Sigmoid colon (tissue), 7 donors: Measurements from ENCODE around the gene MEGF6. TPM values are rescaled to one million over a fixed set of nuclear protein-coding genes. Genes with fewer than 3 reads are reported as not detected.

ENCODE experiments used
- DNase-seq: peaks from one replicate; pipeline ENCODE4 v3.0.0-alpha.2; 2019
- H3K27ac ChIP-seq, 4 donors: fragments of 200-600 bp; sonication (generic); one replicate each; pipeline ENCODE4 v1.5.1; 2016 to 2019; ENCODE audit warnings: mild to moderate bottlenecking in 1 of 4
- H3K27me3 ChIP-seq, 3 donors: fragments of 200-600 bp; sonication (generic); one replicate each; pipeline ENCODE4 v1.5.1; 2019; ENCODE audit warnings: mild to moderate bottlenecking in 1 of 3
- H3K36me3 ChIP-seq, 4 donors: fragments of 200-600 bp; sonication (generic); one replicate each; pipeline ENCODE4 v1.5.1; 2016 to 2019
- H3K4me1 ChIP-seq, 4 donors: fragments of 200-600 bp; sonication (generic); one replicate each; pipeline ENCODE4 v1.5.1; 2017 to 2019
- H3K4me3 ChIP-seq, 4 donors: fragments of 200-600 bp; sonication (generic); one replicate each; pipeline ENCODE4 v1.5.1; 2017 to 2019; ENCODE audit warnings: mild to moderate bottlenecking in 2 of 4, moderate library complexity in 1 of 4
- H3K9me3 ChIP-seq, 4 donors: fragments of 200-600 bp in 3 of 4; sonication (generic) in 3 of 4; one replicate each; pipeline versions ENCODE4 v1.5.1 to v1.6.1; 2013 to 2019
- EP300 ChIP-seq, 4 donors: sonication (generic); formaldehyde crosslinking; IDR thresholded peaks; one replicate each; pipeline ENCODE4 v1.6.1; 2017; ENCODE audit warnings: antibody characterized with exemption in 4 of 4
- POLR2A ChIP-seq, 2 donors: fragments of 450-650 bp; IDR thresholded peaks; one replicate each; pipeline ENCODE4 v1.6.1; 2016; ENCODE audit warnings: antibody characterized with exemption in 2 of 2, mild to moderate bottlenecking in 2 of 2, moderate library complexity in 2 of 2
- POLR2AphosphoS5 ChIP-seq, 4 donors: sonication (generic); formaldehyde crosslinking; IDR thresholded peaks; one replicate each; pipeline ENCODE4 v1.6.1; 2017; ENCODE audit warnings: antibody characterized with exemption in 4 of 4
- WGBS, 2 donors: extraction: QIAGEN DNeasy Blood & Tissue Kit; methylation state at CpG; one replicate each; pipeline ENCODE4 v1.1.7; 2013; 5-methylcytosine and 5-hydroxymethylcytosine counted together
- intact Hi-C: fragments of 100-400 bp; cut with DNase I; formaldehyde crosslinking; loops from one replicate; pipeline ENCODE4 v1.15.1; 2023
- polyA plus RNA-seq, 3 donors: library from polyadenylated mRNA; stranded (reverse); fragments of 200-250 nt; gene quantifications; one replicate each; pipeline ENCODE4 v1.2.3, GENCODE V29; 2013
- total RNA-seq, 4 donors: library from RNA; depleted of rRNA; stranded (reverse); fragments of >200 nt; gene quantifications; one replicate each; pipeline ENCODE4 v1.1.0, GENCODE V29; 2016
- TF ChIP-seq, protein P1 (sequence below), 4 experiments: fragments of 450-650 bp in 3 of 4; fragments of 200-600 bp in 1 of 4; IDR thresholded peaks; one replicate each; pipeline ENCODE4 v1.5.1; 2016 to 2019; ENCODE audit warnings: antibody characterized with exemption in 4 of 4, mild to moderate bottlenecking in 3 of 4, moderate library complexity in 2 of 4
- donor health status: healthy with polysubstance abuse.
- donor health status: Bipolar disorder and iron deficiency.
- donor health status: healthy.

The MEGF6 gene
- total and polyA plus RNA-seq, 7 donors = 2.4 to 31.9 (median 7.8) TPM; not detected in 1

- TF ChIP-seq EP300 (IDR thresholded peaks at IDR 0.05) (no peak), POLR2A (IDR thresholded peaks at IDR 0.05) (no peak), POLR2AphosphoS5 (IDR thresholded peaks at IDR 0.05) (no peak)
- TF ChIP-seq, protein P1, sequence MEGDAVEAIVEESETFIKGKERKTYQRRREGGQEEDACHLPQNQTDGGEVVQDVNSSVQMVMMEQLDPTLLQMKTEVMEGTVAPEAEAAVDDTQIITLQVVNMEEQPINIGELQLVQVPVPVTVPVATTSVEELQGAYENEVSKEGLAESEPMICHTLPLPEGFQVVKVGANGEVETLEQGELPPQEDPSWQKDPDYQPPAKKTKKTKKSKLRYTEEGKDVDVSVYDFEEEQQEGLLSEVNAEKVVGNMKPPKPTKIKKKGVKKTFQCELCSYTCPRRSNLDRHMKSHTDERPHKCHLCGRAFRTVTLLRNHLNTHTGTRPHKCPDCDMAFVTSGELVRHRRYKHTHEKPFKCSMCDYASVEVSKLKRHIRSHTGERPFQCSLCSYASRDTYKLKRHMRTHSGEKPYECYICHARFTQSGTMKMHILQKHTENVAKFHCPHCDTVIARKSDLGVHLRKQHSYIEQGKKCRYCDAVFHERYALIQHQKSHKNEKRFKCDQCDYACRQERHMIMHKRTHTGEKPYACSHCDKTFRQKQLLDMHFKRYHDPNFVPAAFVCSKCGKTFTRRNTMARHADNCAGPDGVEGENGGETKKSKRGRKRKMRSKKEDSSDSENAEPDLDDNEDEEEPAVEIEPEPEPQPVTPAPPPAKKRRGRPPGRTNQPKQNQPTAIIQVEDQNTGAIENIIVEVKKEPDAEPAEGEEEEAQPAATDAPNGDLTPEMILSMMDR (IDR thresholded peaks at IDR 0.05) = no peak
- 94 to 95% methylated on average over 33 of the region's 33 CpGs for WGBS, 2 donors
Measured at GRCh38 chr1:3508757-3509415, 102.4 kb downstream of the MEGF6 start.

GRCh38 chr1:3507636-3508275 lies 103.6 kb downstream of the MEGF6 start:
- no peak overlapping the region for H3K27ac ChIP-seq
- 88 to 89% methylated on average over 11 of the region's 11 CpGs for WGBS, 2 donors
- no peaks in the 10 kb centered on the region for H3K9me3 ChIP-seq
- intact Hi-C loops = no loop called here
- H3K36me3 ChIP-seq = no peaks in the 10 kb centered on the region
- H3K4me1 ChIP-seq = no peaks in the 10 kb centered on the region
- H3K4me3 ChIP-seq = no peak overlapping the region
- no peak for DNase-seq
- no peak for TF ChIP-seq POLR2AphosphoS5 (IDR thresholded peaks at IDR 0.05)
- no peaks in the 10 kb centered on the region for H3K27me3 ChIP-seq

More at GRCh38 chr1:3508757-3509415, 102.4 kb downstream of the MEGF6 start:
- no peak overlapping the region for H3K4me3 ChIP-seq
- H3K36me3 ChIP-seq = no peaks in the 10 kb centered on the region
- no peak for DNase-seq
- H3K4me1 ChIP-seq = no peaks in the 10 kb centered on the region
- intact Hi-C loops = no loop called here
- no peaks in the 10 kb centered on the region for H3K27me3 ChIP-seq
- no peaks in the 10 kb centered on the region for H3K9me3 ChIP-seq
- no peak overlapping the region for H3K27ac ChIP-seq

- 88 to 91% methylated on average over 7 of the region's 7 CpGs for WGBS, 2 donors
- Histone ChIP-seq H3K36me3 (no peaks in the 10 kb centered on the region), H3K4me1 (no peaks in the 10 kb centered on the region), H3K9me3 (no peaks in the 10 kb centered on the region), H3K4me3 (no peak overlapping the region), H3K27me3 (no peaks in the 10 kb centered on the region), H3K27ac (no peak overlapping the region)
- intact Hi-C loops = no loop called here
- TF ChIP-seq, protein P1 (IDR thresholded peaks at IDR 0.05) = no peak
- no peak for TF ChIP-seq POLR2A (IDR thresholded peaks at IDR 0.05)
- TF ChIP-seq EP300 (IDR thresholded peaks at IDR 0.05) = no peak
- TF ChIP-seq POLR2AphosphoS5 (IDR thresholded peaks at IDR 0.05) = no peak
- DNase-seq = no peak
Measured at GRCh38 chr1:3506943-3507342, 104.4 kb downstream of the MEGF6 start.

DNA sequence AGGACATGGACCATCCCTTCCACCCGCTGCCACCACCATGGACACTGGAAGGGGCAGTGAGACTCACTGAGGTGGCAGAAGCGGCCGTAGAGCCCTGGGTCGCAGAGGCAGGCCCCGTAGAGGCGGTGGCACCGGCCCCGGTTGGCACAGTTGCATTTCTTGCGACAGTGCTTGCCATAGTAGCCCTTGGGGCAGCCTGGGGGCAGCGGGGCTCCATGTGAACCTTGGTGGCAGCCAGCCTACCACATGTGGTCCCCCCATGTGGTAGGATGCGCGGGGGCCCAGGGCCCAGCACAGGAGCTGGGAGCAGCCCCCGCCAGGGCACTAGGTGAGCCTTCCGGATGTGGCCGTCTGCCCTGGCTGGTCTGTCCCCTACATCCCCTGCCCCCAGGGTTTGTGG lies 105.3 kb downstream of the MEGF6 start:
- 95 to 96% methylated on average over 15 of the region's 15 CpGs for WGBS, 2 donors
- TF ChIP-seq POLR2A (IDR thresholded peaks at IDR 0.05) (no peak), EP300 (IDR thresholded peaks at IDR 0.05) (no peak), POLR2AphosphoS5 (IDR thresholded peaks at IDR 0.05) (no peak)
- TF ChIP-seq, protein P1 (IDR thresholded peaks at IDR 0.05) = no peak
- Histone ChIP-seq H3K36me3 (no peaks in the 10 kb centered on the region), H3K27me3 (no peaks in the 10 kb centered on the region), H3K4me3 (no peak overlapping the region), H3K4me1 (no peaks in the 10 kb centered on the region), H3K27ac (no peak overlapping the region), H3K9me3 (no peaks in the 10 kb centered on the region)
- intact Hi-C loops = no loop called here
- DNase-seq = no peak

DNA sequence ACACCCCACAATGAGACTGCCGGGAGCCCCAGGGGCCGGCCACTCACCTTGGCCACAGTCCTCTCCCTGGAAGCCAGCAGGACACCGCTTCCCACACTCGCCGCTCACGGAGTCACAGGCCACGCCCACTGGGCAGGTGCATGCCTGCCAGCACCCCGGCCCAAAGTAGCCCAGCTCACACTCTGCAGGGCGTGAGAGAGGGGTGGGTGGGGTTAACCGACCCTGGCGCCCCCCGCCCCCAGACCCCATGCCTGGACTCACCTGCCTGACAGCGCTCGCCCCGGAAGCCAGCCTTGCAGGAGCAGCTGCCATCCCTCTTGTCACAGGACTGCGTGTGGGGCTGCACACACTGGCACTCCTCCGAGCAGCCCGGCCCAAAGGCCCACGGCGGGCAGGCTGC lies 106.1 kb downstream of the MEGF6 start:
- no peaks in the 10 kb centered on the region for H3K27me3 ChIP-seq
- no peak for DNase-seq
- no peak overlapping the region for H3K27ac ChIP-seq
- H3K4me1 ChIP-seq = no peaks in the 10 kb centered on the region
- TF ChIP-seq POLR2AphosphoS5 (IDR thresholded peaks at IDR 0.05) = no peak
- TF ChIP-seq, protein P1 (IDR thresholded peaks at IDR 0.05) = no peak
- no peak for TF ChIP-seq EP300 (IDR thresholded peaks at IDR 0.05)
- TF ChIP-seq POLR2A (IDR thresholded peaks at IDR 0.05) = no peak
- no peaks in the 10 kb centered on the region for H3K36me3 ChIP-seq
- H3K4me3 ChIP-seq = no peak overlapping the region
- WGBS, 2 donors = 66 to 85% methylated on average over 20 of the region's 20 CpGs
- no peaks in the 10 kb centered on the region for H3K9me3 ChIP-seq
- intact Hi-C loops = no loop called here
